Vagina (tissue), 2 donors: ENCODE data around the gene ARID1B.

ENCODE experiments used
- POLR2A ChIP-seq, 2 donors: fragments of 450-650 bp; IDR thresholded peaks; one replicate each; pipeline ENCODE4 v1.6.1; 2017; ENCODE audit warnings: antibody characterized with exemption in 2 of 2, mild to moderate bottlenecking in 2 of 2, moderate library complexity in 2 of 2
- POLR2AphosphoS5 ChIP-seq, 2 donors: sonication (generic); formaldehyde crosslinking; IDR thresholded peaks; one replicate each; pipeline ENCODE4 v1.9.0; 2017; ENCODE audit warnings: antibody characterized with exemption in 2 of 2, mild to moderate bottlenecking in 2 of 2, low read depth in 1 of 2; ENCODE audit not compliant: insufficient read depth in 1 of 2
- TF ChIP-seq, protein P1 (sequence below), 3 experiments: fragments of 450-650 bp in 2 of 3; fragments of 200-600 bp in 1 of 3; sonication (generic) in 1 of 3; IDR thresholded peaks; one replicate each; pipeline ENCODE4 v1.5.1; 2017 to 2019; ENCODE audit warnings: antibody characterized with exemption in 3 of 3, mild to moderate bottlenecking in 2 of 3, moderate library complexity in 2 of 3

DNA sequence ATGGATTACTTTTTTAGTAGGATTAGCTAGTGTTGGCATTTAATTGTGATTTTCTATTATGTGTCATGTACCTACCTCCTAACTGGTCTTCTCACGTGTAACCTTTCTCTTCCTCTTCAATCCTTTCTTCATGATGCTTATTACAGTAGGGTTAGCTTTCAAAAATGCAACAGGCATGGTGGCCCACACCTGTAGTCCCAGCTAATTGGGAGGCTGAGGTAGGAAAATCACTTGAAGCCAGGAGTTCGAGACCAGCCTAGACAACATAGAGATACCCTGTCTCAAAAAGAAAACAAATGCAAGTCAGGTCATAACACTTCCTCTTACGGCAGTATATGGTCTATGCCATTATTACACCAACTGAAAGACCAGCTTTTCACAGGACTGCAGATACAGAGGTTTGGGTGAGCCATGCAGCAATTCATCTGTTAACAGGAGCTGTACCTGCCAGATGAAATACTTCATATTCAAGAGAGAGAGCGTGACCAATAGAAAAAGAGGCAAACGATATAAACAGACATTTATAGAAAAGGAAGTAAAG, 351.1 kb downstream of the ARID1B start:
- TF ChIP-seq, protein P1, sequence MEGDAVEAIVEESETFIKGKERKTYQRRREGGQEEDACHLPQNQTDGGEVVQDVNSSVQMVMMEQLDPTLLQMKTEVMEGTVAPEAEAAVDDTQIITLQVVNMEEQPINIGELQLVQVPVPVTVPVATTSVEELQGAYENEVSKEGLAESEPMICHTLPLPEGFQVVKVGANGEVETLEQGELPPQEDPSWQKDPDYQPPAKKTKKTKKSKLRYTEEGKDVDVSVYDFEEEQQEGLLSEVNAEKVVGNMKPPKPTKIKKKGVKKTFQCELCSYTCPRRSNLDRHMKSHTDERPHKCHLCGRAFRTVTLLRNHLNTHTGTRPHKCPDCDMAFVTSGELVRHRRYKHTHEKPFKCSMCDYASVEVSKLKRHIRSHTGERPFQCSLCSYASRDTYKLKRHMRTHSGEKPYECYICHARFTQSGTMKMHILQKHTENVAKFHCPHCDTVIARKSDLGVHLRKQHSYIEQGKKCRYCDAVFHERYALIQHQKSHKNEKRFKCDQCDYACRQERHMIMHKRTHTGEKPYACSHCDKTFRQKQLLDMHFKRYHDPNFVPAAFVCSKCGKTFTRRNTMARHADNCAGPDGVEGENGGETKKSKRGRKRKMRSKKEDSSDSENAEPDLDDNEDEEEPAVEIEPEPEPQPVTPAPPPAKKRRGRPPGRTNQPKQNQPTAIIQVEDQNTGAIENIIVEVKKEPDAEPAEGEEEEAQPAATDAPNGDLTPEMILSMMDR (IDR thresholded peaks at IDR 0.05) = no peak
- TF ChIP-seq POLR2AphosphoS5 (IDR thresholded peaks at IDR 0.05; ENCODE audit: insufficient read depth in 1 of 2, low read depth in 1 of 2) = no peak
- TF ChIP-seq POLR2A (IDR thresholded peaks at IDR 0.05) = no peak
